Measurements from ENCODE around the gene PRSS48. TPM values are rescaled to one million over a fixed set of nuclear protein-coding genes. Genes with fewer than 3 reads are reported as not detected.

PRSS48 gene
- total RNA-seq, 1 experiment from 2014 or later, result not detected

DNA sequence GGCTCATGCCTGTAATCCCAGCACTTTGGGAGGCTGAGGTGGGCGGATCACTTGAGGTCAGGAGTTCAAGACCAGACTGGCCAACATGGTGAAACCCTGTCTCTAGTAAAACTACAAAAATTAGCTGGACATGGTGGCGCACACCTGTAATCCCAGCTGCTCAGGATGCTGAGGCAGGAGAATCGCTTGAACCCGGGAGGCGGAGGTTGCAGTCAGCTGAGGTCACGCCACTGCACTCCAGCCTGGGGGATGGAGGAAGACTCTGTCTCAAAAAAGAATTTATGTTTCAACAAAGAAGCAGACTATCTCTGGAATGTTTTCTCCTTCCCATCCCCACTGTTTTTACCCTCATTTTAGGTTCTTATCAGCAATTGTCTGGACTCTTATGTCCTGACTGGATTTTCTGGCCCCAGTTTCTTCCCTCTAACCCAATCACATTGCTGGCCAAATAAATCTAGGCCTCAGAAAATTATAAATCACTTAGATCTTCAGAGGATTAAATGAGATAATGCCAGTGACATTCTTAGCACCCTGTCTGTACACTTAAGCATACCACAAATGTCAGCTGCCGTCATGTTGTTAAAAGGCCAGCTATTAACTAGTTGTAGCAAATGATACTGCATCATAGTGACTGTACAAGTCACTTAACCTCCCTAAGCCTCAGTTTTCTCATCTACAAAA, 44.9 kb upstream of the PRSS48 start:
- H3K4ac ChIP-seq (ENCODE audit: low read depth, low read length), result no peak overlapping the region
- no peak for DNase-seq
- H2BK12ac ChIP-seq (ENCODE audit: insufficient read length, low read depth, low read length), result no peak overlapping the region
- no peaks in the 10 kb centered on the region for H3K27me3 ChIP-seq (ENCODE audit: insufficient read depth, low read length)
- no CpG with 5 or more reads among the region's 7 CpGs for WGBS (ENCODE audit: extremely low coverage, insufficient read length, low lambda C conversion rate)
- no peak overlapping the region for H2BK15ac ChIP-seq (ENCODE audit: low read depth, low read length)
- no peaks in the 10 kb centered on the region for H3K79me1 ChIP-seq (ENCODE audit: insufficient read depth, low read depth, low read length, poor library complexity, severe bottlenecking)
- TF ChIP-seq, protein P1, sequence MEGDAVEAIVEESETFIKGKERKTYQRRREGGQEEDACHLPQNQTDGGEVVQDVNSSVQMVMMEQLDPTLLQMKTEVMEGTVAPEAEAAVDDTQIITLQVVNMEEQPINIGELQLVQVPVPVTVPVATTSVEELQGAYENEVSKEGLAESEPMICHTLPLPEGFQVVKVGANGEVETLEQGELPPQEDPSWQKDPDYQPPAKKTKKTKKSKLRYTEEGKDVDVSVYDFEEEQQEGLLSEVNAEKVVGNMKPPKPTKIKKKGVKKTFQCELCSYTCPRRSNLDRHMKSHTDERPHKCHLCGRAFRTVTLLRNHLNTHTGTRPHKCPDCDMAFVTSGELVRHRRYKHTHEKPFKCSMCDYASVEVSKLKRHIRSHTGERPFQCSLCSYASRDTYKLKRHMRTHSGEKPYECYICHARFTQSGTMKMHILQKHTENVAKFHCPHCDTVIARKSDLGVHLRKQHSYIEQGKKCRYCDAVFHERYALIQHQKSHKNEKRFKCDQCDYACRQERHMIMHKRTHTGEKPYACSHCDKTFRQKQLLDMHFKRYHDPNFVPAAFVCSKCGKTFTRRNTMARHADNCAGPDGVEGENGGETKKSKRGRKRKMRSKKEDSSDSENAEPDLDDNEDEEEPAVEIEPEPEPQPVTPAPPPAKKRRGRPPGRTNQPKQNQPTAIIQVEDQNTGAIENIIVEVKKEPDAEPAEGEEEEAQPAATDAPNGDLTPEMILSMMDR (conservative IDR thresholded peaks at IDR 0.05), result no peak
- no peak overlapping the region for H2AK5ac ChIP-seq (ENCODE audit: insufficient read length, low read length)
- no peak overlapping the region for H3K4me2 ChIP-seq (ENCODE audit: insufficient read depth, insufficient read length, low read length)
- no peaks in the 10 kb centered on the region for H3K4me1 ChIP-seq (ENCODE audit: insufficient read depth, low read length)
- H3K79me2 ChIP-seq (ENCODE audit: insufficient read depth, low read length), result no peaks in the 10 kb centered on the region; the same call in 1 of the 2 replicates
- H2BK20ac ChIP-seq (ENCODE audit: low read depth, low read length, poor library complexity, severe bottlenecking), result no peak overlapping the region
- no peak overlapping the region for H4K8ac ChIP-seq (replicated peaks; ENCODE audit: insufficient read length, low read depth, low read length)
- Mint-ChIP-seq H3K27me3 (ENCODE audit: low read depth) (no peaks in the 10 kb centered on the region), H3K27ac (no peak overlapping the region), H3K4me3 (no peak overlapping the region), H3K36me3 (ENCODE audit: insufficient read depth in 1 of 3, low read depth in 3 of 3) (peaks cover 6 to 7% (median 6%) of the 10 kb centered on the region in 3 experiments; a peak in 5 of 7 replicates), H3K9me3 (no peaks in the 10 kb centered on the region; a peak in 1 of 5 replicates), H3K4me1 (no peaks in the 10 kb centered on the region)
- no peak overlapping the region for H4K91ac ChIP-seq (ENCODE audit: insufficient read length, low read depth, low read length)
- H3T11ph ChIP-seq (ENCODE audit: low read length), result no peak overlapping the region
- H3K14ac ChIP-seq (ENCODE audit: insufficient read depth, low read length), result no peak overlapping the region
- H2AFZ ChIP-seq (ENCODE audit: low read length), result no peak overlapping the region
- H2BK120ac ChIP-seq (ENCODE audit: low read depth, low read length, poor library complexity, severe bottlenecking), result no peak overlapping the region
- H4K5ac ChIP-seq (ENCODE audit: insufficient read length, low read depth, low read length), result no peak overlapping the region
- no peak overlapping the region for H3K18ac ChIP-seq (ENCODE audit: insufficient read length, low read depth, low read length)
- H3K27ac ChIP-seq (ENCODE audit: insufficient read length, low read depth, low read length), result no peak overlapping the region
- no peaks in the 10 kb centered on the region for H4K20me1 ChIP-seq (ENCODE audit: control insufficient read depth, insufficient read depth, insufficient read length)
- no peaks in the 10 kb centered on the region for H3K23me2 ChIP-seq (ENCODE audit: insufficient read length, low read depth, low read length, poor library complexity, severe bottlenecking)
- no peak overlapping the region for H3K56ac ChIP-seq (ENCODE audit: insufficient read length, low read depth, low read length)
- H3K23ac ChIP-seq (ENCODE audit: insufficient read length, low read depth, low read length), result no peak overlapping the region
- no peaks in the 10 kb centered on the region for H3K9me3 ChIP-seq (ENCODE audit: control insufficient read depth, low read depth, low read length)
- no peak overlapping the region for H2BK5ac ChIP-seq (ENCODE audit: insufficient read length, low read length)
- no peak overlapping the region for H3K9ac ChIP-seq (ENCODE audit: extremely low read depth, insufficient read length, low read length)

All from H9 (cell line).